Hematopoietic multipotent progenitor cell treated with erythropoietin and hydrocortisone succinate and interleukin-3 and kit ligand, for 15 days (in vitro differentiated cells): ENCODE results near the gene FAM136A.
A peak's percentile ranks its signal among the peaks of the same experiment; 100 is the strongest.
"Not testable (repeated sequence)": the region's sequence is repeated elsewhere in the genome, so short reads cannot be mapped to it uniquely, and the experiment has no call there.

Experiments
- DNase-seq: peaks from one replicate; pipeline ENCODE4 v3.0.0-alpha.2; 2015; ENCODE audit warnings: low spot score

Gene FAM136A

GRCh38 chr2:70301344-70302194 lies at the start of gene FAM136A:
FAM136A (minus strand) TSS chr2:70302067; CDS start chr2:70302011, 56 bp downstream.
- peak; percentile 87 for DNase-seq

- no peak for DNase-seq
These were observed 48.2 kb upstream of the FAM136A start for GRCh38 chr2:70349921-70350685.

GRCh38 chr2:70347831-70348230 lies 46.0 kb upstream of the FAM136A start:
- no peak for DNase-seq

GRCh38 chr2:70344195-70344594 lies 42.3 kb upstream of the FAM136A start:
- no peak for DNase-seq

GRCh38 chr2:70341477-70341765 lies 39.6 kb upstream of the FAM136A start:
- no peak for DNase-seq

GRCh38 chr2:70340761-70341476 lies 39.1 kb upstream of the FAM136A start:
- peak; percentile 48 for DNase-seq

- DNase-seq: no peak
These were observed 38.2 kb upstream of the FAM136A start for GRCh38 chr2:70340075-70340474.

GRCh38 chr2:70336552-70336951 lies 34.7 kb upstream of the FAM136A start:
- no peak for DNase-seq

- no peak for DNase-seq
These were observed 29.1 kb upstream of the FAM136A start for GRCh38 chr2:70331012-70331411.

- DNase-seq: no peak
These were observed 28.6 kb upstream of the FAM136A start for GRCh38 chr2:70330476-70330875.

- DNase-seq: no peak
These were observed 27.2 kb upstream of the FAM136A start for GRCh38 chr2:70328921-70329561.

- DNase-seq: no peak
These were observed 24.0 kb upstream of the FAM136A start for GRCh38 chr2:70325875-70326274.

GRCh38 chr2:70322518-70322917 lies 20.7 kb upstream of the FAM136A start:
- DNase-seq: no peak

- no peak for DNase-seq
These were observed 19.5 kb upstream of the FAM136A start for GRCh38 chr2:70321370-70321769.

- no peak for DNase-seq
These were observed 12.8 kb upstream of the FAM136A start for GRCh38 chr2:70314640-70315039.

- DNase-seq: no peak
These were observed 10.7 kb upstream of the FAM136A start for GRCh38 chr2:70312560-70312959.

- no peak for DNase-seq
These were observed 9.0 kb upstream of the FAM136A start for GRCh38 chr2:70310899-70311298.

- DNase-seq: no peak
These were observed 3.7 kb upstream of the FAM136A start for GRCh38 chr2:70305531-70305930.

GRCh38 chr2:70304498-70304897 lies 2.6 kb upstream of the FAM136A start:
- DNase-seq: no peak

GRCh38 chr2:70303186-70303585 lies 1.3 kb upstream of the FAM136A start:
- DNase-seq: no peak

- not testable (repeated sequence) for DNase-seq
These were observed 304 bp upstream of the FAM136A start for GRCh38 chr2:70302195-70302546.

GRCh38 chr2:70300771-70301343 lies 1.0 kb downstream of the FAM136A start:
- no peak for DNase-seq
